Upper lobe of right lung (tissue), 1 donor: Measurements from ENCODE around the gene P3H3. TPM values are rescaled to one million over a fixed set of nuclear protein-coding genes. Genes with fewer than 3 reads are reported as not detected.

Experiments used
- ATAC-seq: fragments of 200-7000 bp; cut with Tn5 transposase; one replicate; pipeline ENCODE4 v1.9.1; 2020; ENCODE audit warnings: mild to moderate bottlenecking, moderate library complexity
- DNase-seq: peaks from one replicate; pipeline ENCODE4 v3.0.0-alpha.2; 2020
- H3K27ac ChIP-seq: fragments of 200-600 bp; one replicate; pipeline ENCODE4 v1.8.0; 2022
- H3K27me3 ChIP-seq: fragments of 200-600 bp; one replicate; pipeline ENCODE4 v1.8.0; 2022; ENCODE audit warnings: mild to moderate bottlenecking
- H3K36me3 ChIP-seq: fragments of 200-600 bp; one replicate; pipeline ENCODE4 v1.8.0; 2022
- H3K4me1 ChIP-seq: fragments of 200-600 bp; one replicate; pipeline ENCODE4 v1.8.0; 2022
- H3K4me3 ChIP-seq: fragments of 200-600 bp; one replicate; pipeline ENCODE4 v1.8.0; 2022; ENCODE audit warnings: mild to moderate bottlenecking
- H3K9me3 ChIP-seq: fragments of 200-600 bp; one replicate; pipeline ENCODE4 v1.8.0; 2022
- intact Hi-C: fragments of 100-400 bp; cut with DNase I; formaldehyde crosslinking; loops from one replicate; pipeline ENCODE4 v1.11.0; 2022
- total RNA-seq: library from RNA; stranded (reverse); fragmentation: NEBNext Ultra II Directional; extraction: Animal tissue kit (Norgen Biotek cat#: 25700); gene quantifications from one replicate; pipeline ENCODE4 v1.2.1, GENCODE V29; 2021
- TF ChIP-seq, protein P1 (sequence below): fragments of 200-600 bp; IDR thresholded peaks from one replicate; pipeline ENCODE4 v1.8.0; 2022; ENCODE audit warnings: antibody characterized with exemption
- donor health status: DM: no; HTN: yes; CAD: no; lungs with severe emphysema.

The P3H3 gene
- total RNA-seq, 1 donor from 2014 or later = 9.7 TPM

DNA sequence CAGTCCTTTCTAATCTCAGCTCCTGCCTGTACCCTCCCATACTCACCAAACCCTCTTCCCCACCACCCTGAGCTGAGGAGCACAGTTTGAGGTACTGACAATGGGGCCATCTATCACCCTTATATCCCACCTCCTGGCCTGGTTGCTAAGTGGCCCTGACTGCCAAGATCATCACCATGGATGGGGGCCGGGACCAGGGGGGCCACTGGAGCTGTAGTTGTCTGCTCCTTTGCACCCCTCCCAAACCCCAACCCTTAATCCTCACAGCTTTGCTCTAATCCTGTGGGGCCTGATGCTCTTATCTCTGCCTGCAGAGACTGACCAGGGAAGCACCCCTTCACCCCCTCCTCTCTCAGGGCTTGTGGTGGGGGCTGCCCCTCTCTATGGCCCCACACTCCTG, 12.1 kb downstream of the P3H3 start:
- no peak overlapping the region for H3K4me3 ChIP-seq
- H3K36me3 ChIP-seq = no peaks in the 10 kb centered on the region
- H3K27ac ChIP-seq = no peak overlapping the region
- no peak for ATAC-seq
- TF ChIP-seq, protein P1, sequence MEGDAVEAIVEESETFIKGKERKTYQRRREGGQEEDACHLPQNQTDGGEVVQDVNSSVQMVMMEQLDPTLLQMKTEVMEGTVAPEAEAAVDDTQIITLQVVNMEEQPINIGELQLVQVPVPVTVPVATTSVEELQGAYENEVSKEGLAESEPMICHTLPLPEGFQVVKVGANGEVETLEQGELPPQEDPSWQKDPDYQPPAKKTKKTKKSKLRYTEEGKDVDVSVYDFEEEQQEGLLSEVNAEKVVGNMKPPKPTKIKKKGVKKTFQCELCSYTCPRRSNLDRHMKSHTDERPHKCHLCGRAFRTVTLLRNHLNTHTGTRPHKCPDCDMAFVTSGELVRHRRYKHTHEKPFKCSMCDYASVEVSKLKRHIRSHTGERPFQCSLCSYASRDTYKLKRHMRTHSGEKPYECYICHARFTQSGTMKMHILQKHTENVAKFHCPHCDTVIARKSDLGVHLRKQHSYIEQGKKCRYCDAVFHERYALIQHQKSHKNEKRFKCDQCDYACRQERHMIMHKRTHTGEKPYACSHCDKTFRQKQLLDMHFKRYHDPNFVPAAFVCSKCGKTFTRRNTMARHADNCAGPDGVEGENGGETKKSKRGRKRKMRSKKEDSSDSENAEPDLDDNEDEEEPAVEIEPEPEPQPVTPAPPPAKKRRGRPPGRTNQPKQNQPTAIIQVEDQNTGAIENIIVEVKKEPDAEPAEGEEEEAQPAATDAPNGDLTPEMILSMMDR = no peak
- DNase-seq = no peak
- no peaks in the 10 kb centered on the region for H3K27me3 ChIP-seq
- H3K4me1 ChIP-seq = no peaks in the 10 kb centered on the region
- intact Hi-C loops = no loop called here
- no peaks in the 10 kb centered on the region for H3K9me3 ChIP-seq

DNA sequence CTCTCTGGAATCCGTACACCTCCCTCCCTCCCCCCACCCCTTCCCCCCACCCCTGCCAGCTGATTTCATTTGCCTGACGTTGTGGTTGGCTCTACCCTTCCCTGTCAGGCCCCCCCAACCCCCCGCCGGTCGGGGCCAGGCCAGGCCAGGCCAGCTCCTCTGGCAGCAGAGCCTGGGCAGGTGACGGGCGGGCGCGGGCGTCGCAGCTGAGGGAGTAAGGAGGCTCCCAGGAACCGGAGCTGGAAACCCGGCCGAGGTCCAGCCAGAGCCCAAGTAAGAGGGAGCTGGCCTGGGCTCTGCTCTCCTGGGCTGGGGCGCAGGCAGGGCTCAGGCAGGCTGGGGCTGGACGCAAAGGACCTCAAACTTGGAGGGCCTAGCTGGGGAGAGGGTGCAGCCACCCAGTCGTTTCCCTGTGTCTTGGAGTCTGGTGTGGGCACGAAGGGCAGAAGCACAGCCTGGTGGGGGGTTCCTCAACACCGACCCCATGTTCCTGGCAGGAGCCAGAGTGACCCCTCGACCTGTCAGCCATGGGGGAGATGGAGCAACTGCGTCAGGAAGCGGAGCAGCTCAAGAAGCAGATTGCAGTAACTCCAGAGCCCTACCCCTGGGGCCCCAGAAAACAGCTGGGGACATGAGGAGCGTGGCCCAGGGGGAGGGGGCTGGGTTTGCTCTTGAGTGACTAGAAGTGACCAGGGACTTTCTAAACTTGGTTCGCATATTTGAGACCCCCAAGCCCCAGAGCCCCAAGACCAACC, 12.7 kb downstream of the P3H3 start, which contains the start of gene GNB3:
GNB3 (plus strand) TSS at position 165 of the 755 bp plus-strand sequence; CDS start at position 528, 363 bp downstream.
- TF ChIP-seq, protein P1 = no peak
- H3K9me3 ChIP-seq = no peaks in the 10 kb centered on the region
- H3K27me3 ChIP-seq = no peaks in the 10 kb centered on the region
- DNase-seq = no peak
- H3K36me3 ChIP-seq = no peaks in the 10 kb centered on the region
- H3K4me3 ChIP-seq = no peak within 1 kb of the TSS
- no peak for ATAC-seq
- H3K4me1 ChIP-seq = no peaks in the 10 kb centered on the region
- no peak within 1 kb of the TSS for H3K27ac ChIP-seq
- intact Hi-C loops = no loop called here

DNA sequence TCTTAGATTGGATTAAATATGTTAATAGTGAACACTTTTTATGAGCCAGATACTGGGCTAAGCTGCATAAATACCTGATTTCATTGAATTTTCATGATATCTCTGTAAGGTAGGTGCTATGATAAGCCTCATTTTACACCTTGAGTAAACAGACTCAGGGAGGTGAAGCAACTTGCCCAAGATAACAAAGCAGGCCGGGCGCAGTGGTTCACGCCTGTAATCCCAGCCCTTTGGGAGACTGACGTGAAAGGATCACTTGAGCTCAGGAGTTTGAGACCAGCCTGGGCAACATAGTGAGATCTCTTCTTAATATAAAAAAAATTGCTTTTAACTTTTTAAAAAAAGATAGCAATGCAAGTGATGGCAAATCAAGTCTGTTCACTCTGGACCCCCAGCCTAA, 13.9 kb downstream of the P3H3 start:
- Histone ChIP-seq H3K4me1 (no peaks in the 10 kb centered on the region), H3K27ac (no peak overlapping the region), H3K9me3 (no peaks in the 10 kb centered on the region), H3K36me3 (no peaks in the 10 kb centered on the region), H3K27me3 (no peaks in the 10 kb centered on the region), H3K4me3 (no peak overlapping the region)
- ATAC-seq (no peak), DNase-seq (no peak)
- TF ChIP-seq, protein P1 = no peak
- intact Hi-C loops = no loop called here

DNA sequence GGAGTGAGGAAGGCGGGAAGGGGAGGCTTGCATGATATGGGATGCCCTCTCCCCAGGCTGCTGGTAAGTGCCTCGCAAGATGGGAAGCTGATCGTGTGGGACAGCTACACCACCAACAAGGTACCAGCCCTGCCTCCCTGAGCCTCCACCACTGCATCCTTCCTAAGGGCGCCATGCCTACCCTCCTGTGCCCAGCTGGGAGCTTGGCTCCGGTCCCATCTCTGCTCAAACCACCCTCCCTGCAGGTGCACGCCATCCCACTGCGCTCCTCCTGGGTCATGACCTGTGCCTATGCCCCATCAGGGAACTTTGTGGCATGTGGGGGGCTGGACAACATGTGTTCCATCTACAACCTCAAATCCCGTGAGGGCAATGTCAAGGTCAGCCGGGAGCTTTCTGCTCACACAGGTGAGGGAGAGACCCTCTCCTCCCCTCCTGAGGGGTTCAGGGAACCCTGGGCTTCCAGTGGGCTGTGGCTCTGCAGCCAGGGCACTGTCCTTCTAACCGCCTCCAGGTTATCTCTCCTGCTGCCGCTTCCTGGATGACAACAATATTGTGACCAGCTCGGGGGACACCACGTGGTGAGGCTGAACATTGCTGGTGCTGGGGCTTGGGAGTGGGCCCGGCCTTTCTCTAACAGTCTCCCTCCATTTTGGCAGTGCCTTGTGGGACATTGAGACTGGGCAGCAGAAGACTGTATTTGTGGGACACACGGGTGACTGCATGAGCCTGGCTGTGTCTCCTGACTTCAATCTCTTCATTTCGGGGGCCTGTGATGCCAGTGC, 15.1 kb downstream of the P3H3 start:
- intact Hi-C loops = no loop called here
- no peaks in the 10 kb centered on the region for H3K4me1 ChIP-seq
- TF ChIP-seq, protein P1 = no peak
- no peaks in the 10 kb centered on the region for H3K36me3 ChIP-seq
- no peak overlapping the region for H3K27ac ChIP-seq
- ATAC-seq (no peak), DNase-seq (no peak)
- no peak overlapping the region for H3K4me3 ChIP-seq
- H3K9me3 ChIP-seq = no peaks in the 10 kb centered on the region
- no peaks in the 10 kb centered on the region for H3K27me3 ChIP-seq

DNA sequence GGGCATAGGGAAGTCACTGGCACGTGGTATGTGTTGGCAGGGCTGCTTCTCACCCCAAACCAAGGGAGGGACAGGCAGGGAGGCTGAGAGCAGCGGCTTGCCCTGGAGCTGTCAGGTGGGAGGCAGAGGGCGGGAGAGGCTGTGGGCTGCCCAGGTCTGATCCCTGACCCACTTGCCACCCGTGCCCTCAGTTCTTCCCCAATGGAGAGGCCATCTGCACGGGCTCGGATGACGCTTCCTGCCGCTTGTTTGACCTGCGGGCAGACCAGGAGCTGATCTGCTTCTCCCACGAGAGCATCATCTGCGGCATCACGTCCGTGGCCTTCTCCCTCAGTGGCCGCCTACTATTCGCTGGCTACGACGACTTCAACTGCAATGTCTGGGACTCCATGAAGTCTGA, 17.2 kb downstream of the P3H3 start:
- DNase-seq (no peak), ATAC-seq (no peak)
- Histone ChIP-seq H3K9me3 (no peaks in the 10 kb centered on the region), H3K36me3 (no peaks in the 10 kb centered on the region), H3K4me1 (no peaks in the 10 kb centered on the region), H3K27me3 (no peaks in the 10 kb centered on the region), H3K4me3 (no peak overlapping the region), H3K27ac (no peak overlapping the region)
- intact Hi-C loops = no loop called here
- TF ChIP-seq, protein P1 = no peak
